HL-60 (cell line): ENCODE data around the gene NKD2.

Experiments used
- DNase-seq, 2 experiments: peaks; one replicate each; pipeline ENCODE4 v3.0.0-alpha.2; 2010 to 2020; ENCODE audit warnings: low read depth in 1 of 2, low spot score in 1 of 2
- H3K27ac ChIP-seq: fragments of 250-450 bp; sonication (Bioruptor Pico); replicated peaks from 2 replicates; pipeline ENCODE4 v1.5.1; 2020; ENCODE audit warnings: mild to moderate bottlenecking, moderate library complexity
- H3K27me3 ChIP-seq: fragments of 250-450 bp; sonication (Bioruptor Pico); 2 replicates; pipeline ENCODE4 v1.5.1; 2021; ENCODE audit warnings: mild to moderate bottlenecking, moderate library complexity; ENCODE audit not compliant: insufficient read depth, poor library complexity, severe bottlenecking
- H3K4me3 ChIP-seq: replicated peaks from 2 replicates; pipeline ENCODE4 v1.5.1; 2011; ENCODE audit warnings: mild to moderate bottlenecking, control low read depth, low read length; ENCODE audit not compliant: insufficient read depth
- CTCF ChIP-seq: IDR thresholded peaks from one replicate; pipeline ENCODE4 v1.5.1; 2011; ENCODE audit warnings: low read length, control low read depth, inconsistent platforms; ENCODE audit not compliant: insufficient read depth
- GABPA ChIP-seq: IDR thresholded peaks from 2 replicates; pipeline ENCODE4 v1.6.1; 2012; ENCODE audit warnings: low read depth
- POLR2AphosphoS5 ChIP-seq: IDR thresholded peaks from 2 replicates; pipeline ENCODE4 v1.6.1; 2012; ENCODE audit warnings: low read depth
- REST ChIP-seq: IDR thresholded peaks from 2 replicates; pipeline ENCODE4 v1.6.1; 2012; ENCODE audit warnings: low read depth; ENCODE audit not compliant: insufficient replicate concordance
- SPI1 ChIP-seq: IDR thresholded peaks from 2 replicates; pipeline ENCODE4 v1.6.1; 2012; ENCODE audit warnings: low read depth, mild to moderate bottlenecking, borderline replicate concordance

The NKD2 gene

GRCh38 chr5:1061916-1062315 lies 53.3 kb downstream of the NKD2 start:
- no peaks in the 10 kb centered on the region for H3K27me3 ChIP-seq
- DNase-seq = no peak
- TF ChIP-seq CTCF (no peak), GABPA (no peak), SPI1 (no peak), POLR2AphosphoS5 (no peak), REST (no peak)
- H3K4me3 ChIP-seq = no peak overlapping the region
- no peak overlapping the region for H3K27ac ChIP-seq

DNA sequence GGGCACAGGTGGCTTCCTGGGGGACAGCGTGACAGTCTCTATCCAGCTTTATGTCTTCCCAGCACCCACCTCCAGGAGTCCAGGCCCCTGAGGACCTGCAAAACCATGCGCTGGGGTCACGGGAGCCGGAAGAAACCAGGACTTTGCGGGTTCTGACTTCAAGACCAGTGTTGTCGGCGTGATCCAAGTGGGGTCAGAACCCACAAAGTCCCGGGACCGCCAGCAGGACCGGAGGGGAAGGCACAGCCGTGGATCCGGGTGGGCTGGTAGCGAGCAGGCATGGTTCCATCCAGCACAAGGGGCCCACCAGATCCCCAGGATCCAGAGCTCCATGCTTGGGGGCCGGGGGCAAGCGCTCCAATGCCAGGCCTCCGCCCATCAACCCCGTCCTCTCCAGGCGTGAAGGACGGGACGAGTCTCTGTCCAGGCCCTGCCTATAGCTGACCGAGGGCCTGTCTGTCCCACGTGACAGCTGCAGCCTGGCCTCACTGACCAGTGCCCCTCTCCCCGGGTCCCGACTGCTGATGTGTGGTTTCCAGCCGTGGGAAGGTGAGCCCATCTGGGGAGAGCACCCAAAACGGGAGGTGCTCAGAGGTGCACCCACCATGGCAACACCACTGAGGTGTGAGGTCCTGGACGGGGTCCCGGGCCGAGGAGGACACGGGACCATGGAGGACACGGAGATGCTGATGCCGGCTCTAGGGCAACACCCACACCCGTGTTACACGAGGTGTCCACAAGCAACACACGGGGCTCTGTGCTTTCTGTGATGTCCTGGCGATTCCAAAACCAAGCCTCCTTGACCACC lies 54.4 kb downstream of the NKD2 start:
- no peak overlapping the region for H3K27ac ChIP-seq
- no peaks in the 10 kb centered on the region for H3K27me3 ChIP-seq
- no peak overlapping the region for H3K4me3 ChIP-seq
- no peak for TF ChIP-seq CTCF
- no peak for TF ChIP-seq REST
- no peak for TF ChIP-seq SPI1
- no peak for TF ChIP-seq POLR2AphosphoS5
- TF ChIP-seq GABPA = no peak
- no peak for DNase-seq

DNA sequence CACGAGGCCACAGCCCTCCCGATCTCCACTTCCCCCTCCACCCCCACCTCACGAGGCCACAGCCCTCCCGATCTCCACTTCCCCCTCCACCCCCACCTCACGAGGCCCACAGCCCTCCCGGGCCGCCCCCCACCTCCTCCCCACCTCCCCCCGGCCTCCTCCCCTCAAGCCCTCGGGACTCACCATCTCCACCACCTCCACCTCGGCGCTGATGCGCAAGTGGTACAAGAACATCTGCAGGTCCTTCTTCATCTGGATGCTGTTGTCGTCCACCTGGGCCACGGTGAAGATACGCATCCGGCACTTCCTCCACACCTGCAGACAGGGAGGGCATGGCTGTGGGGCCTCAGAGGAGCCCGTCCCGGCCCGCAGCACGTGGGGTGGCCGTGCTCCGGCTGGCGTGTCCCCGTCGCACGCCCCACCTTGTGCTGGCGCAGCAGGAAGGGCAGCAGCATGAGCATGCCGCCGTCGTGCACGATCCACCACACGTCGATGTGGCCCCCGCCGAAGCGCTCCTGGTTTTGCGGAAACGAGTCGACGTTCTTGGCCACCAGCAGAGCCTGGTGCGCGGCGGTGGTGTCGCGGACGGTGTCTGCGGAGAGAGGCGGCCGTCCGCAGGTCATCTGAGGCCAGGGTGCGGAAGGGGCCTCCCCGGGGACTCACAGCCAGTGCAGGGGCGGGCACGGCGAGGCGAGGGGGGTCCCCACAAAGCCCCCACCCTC lies 55.2 kb downstream of the NKD2 start:
- TF ChIP-seq SPI1 (no peak), GABPA (no peak), CTCF (no peak), REST (no peak), POLR2AphosphoS5 (no peak)
- no peak for DNase-seq
- no peaks in the 10 kb centered on the region for H3K27me3 ChIP-seq
- H3K27ac ChIP-seq = no peak overlapping the region
- no peak overlapping the region for H3K4me3 ChIP-seq
